ENCODE data around the gene PFDN6.
"Not testable (repeated sequence)": the region's sequence is repeated elsewhere in the genome, so short reads cannot be mapped to it uniquely, and the experiment has no call there.

Gene PFDN6

DNA sequence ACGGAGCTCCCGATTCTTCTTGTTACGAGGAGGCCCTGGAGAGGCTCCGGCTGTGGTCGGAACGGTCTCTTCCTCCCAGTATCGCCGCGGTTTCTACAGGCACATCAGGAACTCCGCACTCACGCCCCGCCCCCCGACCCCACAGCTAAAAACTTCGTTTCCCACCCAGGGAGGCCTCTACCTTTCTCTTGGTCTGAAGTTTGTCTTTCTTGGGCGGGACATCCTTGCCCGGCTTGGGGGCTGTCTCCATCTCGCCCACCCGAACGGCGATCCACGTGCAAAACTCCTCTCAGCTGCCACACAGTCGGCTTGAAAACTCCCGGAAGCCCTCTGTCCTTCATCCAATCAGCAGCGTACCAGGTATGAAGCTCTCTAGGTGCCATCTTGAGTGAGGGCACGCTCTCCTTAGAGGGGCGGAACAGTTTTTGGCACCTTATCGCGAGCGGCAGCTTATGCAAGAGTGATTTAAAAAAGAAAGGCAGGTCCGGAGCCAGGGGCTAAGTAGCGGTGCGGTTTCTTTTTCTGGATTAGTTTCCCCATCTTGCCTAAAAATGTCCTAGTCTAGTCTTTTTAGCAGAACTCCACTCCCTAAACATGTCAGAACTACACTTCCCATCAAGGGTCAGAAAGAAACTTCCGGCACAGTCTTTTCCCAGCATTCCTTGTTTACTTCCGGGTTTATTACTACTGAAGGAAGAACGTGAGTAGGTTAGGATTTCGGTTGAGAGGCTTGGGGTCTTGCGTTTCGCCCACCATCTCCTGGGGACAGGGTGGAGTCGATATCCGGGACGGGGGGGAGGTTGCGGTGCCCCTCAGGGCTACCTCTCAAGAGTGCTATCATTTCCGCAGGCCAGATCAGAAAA is at the start of gene PFDN6, which contains the start of gene WDR46:
Gene PFDN6, plus strand, starts transcription at position 681 of the 863 bp plus-strand sequence. CDS start 256 bp downstream, outside the sequence.
Gene WDR46, minus strand, starts transcription at position 319 of the 863 bp plus-strand sequence. Its CDS starts 69 bp downstream, at position 250.
- DNase-seq = peak; percentile 69

DNA sequence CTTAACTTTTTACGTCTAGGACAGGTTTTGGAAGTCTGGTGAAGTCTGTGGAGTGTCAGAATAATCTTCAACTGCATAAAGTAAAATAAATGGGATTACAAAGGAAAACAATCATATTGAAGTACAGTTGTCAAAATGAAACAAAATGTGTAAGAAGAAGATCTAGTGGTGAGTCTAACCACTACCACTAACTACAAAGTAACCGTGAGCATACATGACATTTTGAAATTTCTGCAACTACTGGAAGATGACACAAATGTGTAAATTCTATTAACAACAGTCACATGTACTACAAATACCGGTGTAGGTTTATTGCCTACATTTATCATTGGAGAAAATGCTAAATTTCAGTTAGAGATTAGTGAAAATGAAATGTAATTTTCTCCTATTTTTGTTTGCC is 47.4 kb upstream of the PFDN6 start:
- no peak for DNase-seq

GRCh38 chr6:33243476-33243875 is 45.9 kb upstream of the PFDN6 start:
- DNase-seq = no peak

- peak; percentile 72 for DNase-seq
Measured at GRCh38 chr6:33247977-33248642, 41.3 kb upstream of the PFDN6 start.

DNA sequence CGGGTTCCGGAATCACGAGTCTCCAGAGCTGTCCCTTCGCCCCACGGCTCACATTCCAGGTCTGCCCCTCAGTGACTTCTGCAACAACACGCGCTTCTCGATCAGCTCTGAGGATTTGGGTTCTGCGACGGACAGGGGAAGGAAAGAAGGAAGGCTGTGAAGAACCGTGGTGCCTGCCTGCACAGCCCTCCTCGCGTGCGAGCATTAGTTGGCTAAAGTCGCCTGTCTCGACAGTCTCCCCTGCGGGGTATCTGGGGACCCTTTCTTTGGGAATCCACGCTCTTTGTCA is 40.8 kb upstream of the PFDN6 start:
- DNase-seq = no peak

GRCh38 chr6:33248932-33249731 is 40.3 kb upstream of the PFDN6 start:
- DNase-seq = peak; percentile 97

DNA sequence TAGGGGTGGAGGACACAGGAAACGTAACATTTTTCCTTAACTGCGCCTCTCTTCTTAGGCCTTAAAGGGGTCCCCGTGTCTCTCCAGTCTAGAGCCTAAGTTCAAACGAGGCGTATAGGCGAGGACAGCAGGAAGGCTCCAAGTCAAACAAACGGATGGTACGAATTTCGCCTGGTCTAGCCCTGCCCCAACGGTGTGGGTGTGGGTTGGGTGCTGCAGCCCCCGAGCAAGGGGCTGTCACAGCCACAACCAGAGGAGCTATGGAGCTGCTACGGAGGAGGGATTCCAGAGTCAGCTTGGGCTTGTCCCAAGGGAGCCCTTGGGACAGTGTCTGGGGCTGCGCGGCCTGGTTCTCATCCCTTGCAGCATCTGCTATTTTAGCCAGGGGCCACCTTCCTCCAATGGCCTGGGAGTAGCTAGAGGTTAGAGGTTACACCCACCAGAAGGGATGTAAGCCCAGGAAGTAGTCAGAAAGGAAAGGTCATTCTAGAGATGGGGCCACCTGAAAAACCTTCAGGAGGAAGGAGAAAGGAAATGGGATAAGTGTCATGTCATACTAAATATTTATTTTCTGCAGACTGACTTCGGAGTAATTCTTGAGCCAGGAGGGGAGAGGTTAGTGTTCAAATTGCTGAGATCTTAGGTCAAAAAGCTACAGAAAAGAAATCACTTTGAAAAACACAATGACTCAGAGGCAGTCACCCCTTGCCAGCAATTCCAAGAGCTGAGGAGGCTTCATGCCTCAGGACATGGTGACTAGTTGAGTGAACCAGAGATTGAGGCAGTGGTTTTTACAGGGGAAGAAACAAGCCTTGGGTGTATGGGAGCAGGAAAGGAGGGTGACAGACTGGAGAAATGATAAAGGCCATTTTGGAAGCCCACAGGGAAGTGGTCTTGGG is 39.4 kb upstream of the PFDN6 start:
- DNase-seq = no peak

DNA sequence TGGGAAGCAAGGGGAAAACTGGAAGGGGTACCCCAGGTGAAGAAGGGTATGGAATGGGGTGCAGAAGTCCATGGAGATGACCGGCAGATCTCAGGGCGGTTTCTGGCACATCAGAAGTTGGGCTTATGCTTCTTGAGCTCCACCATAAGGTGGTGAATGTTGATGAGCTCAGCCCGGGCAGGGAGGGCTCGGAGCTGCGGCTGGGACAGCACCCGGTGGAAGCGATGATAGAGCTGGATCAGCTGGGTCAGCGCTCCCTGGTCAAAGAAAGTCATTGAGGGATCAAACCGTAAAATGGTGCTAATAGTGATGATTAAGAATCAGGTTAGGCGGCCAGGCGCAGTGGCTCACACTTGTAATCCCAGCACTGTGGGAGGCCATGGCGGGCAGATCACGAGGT is 38.7 kb upstream of the PFDN6 start:
- no peak for DNase-seq

GRCh38 chr6:33251395-33252012 is 37.9 kb upstream of the PFDN6 start:
- no peak for DNase-seq

DNA sequence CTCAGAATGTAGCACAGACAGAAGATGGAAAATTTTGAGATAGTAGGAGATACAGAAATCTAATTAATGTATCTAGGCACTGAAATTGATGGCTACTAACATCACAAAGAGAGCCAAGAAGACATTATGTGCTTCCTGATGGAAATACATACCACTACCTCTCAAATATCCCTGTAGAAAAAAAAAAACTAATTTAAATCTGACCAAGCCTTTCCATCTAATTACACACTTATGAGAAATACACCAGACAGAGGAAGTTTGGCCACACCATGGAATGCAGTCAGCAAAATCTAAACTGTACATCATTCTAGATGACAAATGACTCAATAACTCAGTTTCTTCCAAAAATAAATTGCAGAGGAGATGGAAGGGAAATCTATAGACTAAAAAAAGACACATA is 36.6 kb upstream of the PFDN6 start:
- DNase-seq = no peak

DNA sequence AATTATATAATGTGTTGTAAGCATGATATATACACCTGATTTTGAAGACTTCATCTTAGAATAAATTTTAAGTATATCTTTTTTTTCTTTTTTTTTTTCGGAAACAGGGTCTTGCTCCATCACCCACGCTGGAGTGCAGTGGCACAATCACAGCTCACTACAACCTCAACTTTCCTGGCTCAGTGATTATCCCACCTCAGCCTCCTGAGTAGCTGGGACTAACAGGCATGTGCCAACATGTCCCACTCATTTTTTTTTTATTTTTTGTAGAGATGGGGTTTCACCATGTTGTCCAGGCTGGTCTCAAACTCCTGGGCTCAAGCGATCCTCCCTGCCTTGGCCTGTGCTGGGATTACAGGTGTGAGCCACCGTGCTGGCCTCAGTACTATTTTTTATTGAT is 34.8 kb upstream of the PFDN6 start:
- no peak for DNase-seq

- DNase-seq = no peak
Measured at GRCh38 chr6:33259032-33259431, 30.4 kb upstream of the PFDN6 start.

- not testable (repeated sequence) for DNase-seq
Measured at GRCh38 chr6:33262490-33262889, 26.9 kb upstream of the PFDN6 start.

DNA sequence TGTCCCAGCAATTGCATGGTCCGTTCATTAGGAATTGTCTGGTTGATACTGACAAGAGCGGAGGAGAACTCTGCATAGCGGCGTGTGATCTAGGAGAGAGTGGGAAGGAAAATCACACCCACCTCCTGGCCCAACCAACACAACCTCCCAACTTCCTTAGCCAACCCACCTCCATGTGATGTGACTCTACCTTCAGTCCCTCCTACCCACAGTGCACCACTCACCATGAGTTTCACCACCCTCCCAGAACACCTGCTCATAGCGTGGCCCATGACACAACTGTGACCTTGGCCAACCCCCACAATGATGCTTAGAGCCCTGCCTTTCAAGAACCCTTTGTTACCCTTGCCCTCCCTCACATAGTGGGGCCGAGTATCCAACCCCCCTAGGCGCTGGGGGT is 25.4 kb upstream of the PFDN6 start:
- no peak for DNase-seq

GRCh38 chr6:33271117-33271467 is 18.3 kb upstream of the PFDN6 start:
- DNase-seq = no peak

DNA sequence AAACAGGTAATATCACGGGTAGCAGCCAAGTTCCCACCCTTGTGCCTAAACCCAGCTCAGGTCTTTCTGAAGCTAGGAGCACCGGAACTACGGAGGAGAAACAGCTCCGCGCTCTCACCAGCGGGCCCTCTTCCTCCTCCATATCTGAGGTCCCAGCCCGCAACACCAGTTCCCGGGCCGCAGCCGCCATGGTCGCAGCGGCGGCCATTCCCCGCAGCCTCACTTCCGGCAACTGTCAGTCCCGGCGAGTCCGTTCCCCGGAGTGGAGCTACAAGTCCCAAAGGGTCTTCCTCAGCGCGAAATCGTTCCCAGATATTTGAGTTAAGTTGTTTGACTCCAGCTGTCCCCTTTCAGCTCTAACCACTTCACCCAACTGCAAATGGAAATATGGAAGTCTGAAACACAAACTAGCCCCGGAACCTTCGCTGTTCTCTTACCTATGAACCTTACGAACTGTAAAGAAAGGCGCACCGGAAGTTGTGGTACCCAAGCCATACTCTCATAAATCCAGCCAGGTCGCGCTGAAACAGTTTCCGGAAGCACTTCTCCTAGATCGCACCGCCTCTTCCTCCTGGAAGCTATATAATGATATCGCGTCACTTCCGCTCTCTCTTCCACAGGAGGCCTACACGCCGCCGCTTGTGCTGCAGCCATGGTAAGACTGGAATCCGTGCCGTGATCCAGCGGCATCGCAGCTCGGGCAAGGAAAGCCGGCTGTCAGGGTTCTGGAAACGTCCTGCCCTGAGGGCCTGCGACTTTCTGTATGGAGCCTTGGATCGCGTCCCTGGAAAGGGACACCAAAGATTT is 17.7 kb upstream of the PFDN6 start, which contains the start of the genes RPS18 and VPS52:
Gene RPS18, plus strand, starts transcription at position 608 of the 807 bp plus-strand sequence. Its CDS starts 45 bp downstream, at position 653.
Gene VPS52, minus strand, starts transcription at position 409 of the 807 bp plus-strand sequence. Its CDS starts 201 bp downstream, at position 208.
- DNase-seq = peak; percentile 99

DNA sequence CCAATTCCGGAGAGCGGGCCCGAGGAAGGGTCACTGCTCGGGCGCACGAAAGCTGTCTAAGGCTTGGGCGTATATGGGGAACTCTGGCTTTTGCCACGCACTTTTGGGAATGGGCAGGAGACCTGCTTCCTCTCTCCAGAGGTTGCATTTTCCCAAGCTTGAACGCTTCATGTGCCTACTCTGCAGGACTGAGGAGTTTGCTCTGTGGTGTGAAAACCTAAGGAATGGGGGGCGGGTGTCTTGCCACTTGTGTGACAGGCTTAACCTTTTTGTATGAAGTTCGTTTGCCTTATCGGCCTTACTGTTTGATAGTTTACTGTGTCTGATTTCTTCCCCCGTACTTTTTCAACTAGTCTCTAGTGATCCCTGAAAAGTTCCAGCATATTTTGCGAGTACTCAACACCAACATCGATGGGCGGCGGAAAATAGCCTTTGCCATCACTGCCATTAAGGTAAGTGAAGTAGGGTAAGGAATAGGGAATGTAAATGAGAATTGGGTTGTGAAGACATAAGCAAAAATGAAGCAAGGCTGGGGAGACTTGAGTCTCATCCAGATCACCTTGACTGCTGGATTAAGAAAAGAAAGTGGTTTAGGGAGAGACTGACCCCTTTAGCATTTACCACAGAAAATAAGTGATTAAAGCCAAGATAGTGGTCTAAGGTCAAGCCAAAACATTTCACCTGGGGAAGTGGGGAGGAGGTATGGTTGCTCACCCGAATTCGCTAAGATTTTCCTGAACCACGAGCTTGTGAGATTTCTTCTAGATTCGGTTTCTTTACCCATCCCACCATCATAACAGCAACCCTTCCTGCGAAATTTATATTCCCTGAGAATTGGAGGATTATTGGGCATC is 16.9 kb upstream of the PFDN6 start:
- DNase-seq = no peak

DNA sequence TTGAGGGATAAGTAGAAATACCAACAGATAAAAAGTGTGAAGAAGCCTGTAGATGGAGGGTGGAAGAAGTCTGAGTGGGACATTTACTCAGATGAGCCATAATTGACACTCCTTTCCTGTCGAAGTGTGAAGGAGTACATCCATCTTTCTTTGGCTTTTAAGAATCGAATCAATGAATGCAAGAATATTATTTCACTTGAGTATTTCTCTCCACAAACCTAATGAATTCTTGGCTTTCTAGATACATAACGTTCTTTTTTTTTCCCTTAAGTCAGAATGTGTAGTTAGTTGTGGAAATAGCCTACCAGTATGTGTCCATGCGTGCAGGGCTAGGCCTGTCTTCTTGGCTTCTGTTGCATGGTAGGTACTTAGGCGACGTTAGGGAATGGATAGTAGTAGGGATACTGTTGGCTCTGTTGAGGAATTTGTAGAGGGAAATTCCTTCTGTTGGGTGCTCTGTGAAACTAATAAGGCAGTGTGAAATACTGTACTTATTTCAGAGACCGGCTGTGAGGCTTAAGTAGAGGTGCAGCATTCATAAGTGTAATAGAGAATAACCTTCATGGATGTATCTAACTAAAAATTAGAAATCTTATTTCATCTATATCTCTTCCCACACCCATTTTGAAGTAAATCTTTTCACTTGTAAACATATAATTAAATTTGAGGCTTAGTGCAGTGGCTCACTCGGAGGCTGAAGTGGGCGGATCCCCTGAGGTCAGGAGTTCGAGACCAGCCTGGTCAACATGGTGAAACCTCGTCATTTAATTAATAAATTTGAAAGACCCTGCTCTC is 16.1 kb upstream of the PFDN6 start:
- DNase-seq = no peak
